WERI-Rb-1 (cell line): Measurements from ENCODE around the gene C2orf72.
"Not testable (repeated sequence)": the region's sequence is repeated elsewhere in the genome, so short reads cannot be mapped to it uniquely, and the experiment has no call there.

Source experiments
- DNase-seq: peaks from one replicate; pipeline ENCODE4 v3.0.0-alpha.2; 2020
- H3K27ac ChIP-seq: fragments of 250-450 bp; sonication (Bioruptor Pico); 2 replicates; pipeline ENCODE4 v1.5.1; 2020; ENCODE audit warnings: mild to moderate bottlenecking, moderate library complexity
- H3K27me3 ChIP-seq: fragments of 250-450 bp; sonication (Bioruptor Pico); 2 replicates; pipeline ENCODE4 v1.5.1; 2021; ENCODE audit warnings: mild to moderate bottlenecking, low read depth, moderate library complexity; ENCODE audit not compliant: insufficient read depth, severe bottlenecking
- H3K36me3 ChIP-seq: fragments of 250-450 bp; sonication (Bioruptor Pico); 2 replicates; pipeline ENCODE4 v1.5.1; 2020; ENCODE audit warnings: mild to moderate bottlenecking, moderate library complexity
- H3K4me3 ChIP-seq: 2 replicates; pipeline ENCODE4 v1.5.1; 2011; ENCODE audit warnings: low read depth, mild to moderate bottlenecking, control low read depth, low read length
- H3K9me3 ChIP-seq: fragments of 250-450 bp; sonication (Bioruptor Pico); 2 replicates; pipeline ENCODE4 v1.5.1; 2021; ENCODE audit warnings: mild to moderate bottlenecking, moderate library complexity; ENCODE audit not compliant: severe bottlenecking
- CTCF ChIP-seq: IDR thresholded peaks from 2 replicates; pipeline ENCODE4 v1.5.1; 2011; ENCODE audit warnings: low read depth, mild to moderate bottlenecking, control low read depth, inconsistent platforms, low read length

The C2orf72 gene

GRCh38 chr2:231059756-231060155 is 22.4 kb downstream of the C2orf72 start:
- Histone ChIP-seq H3K27ac (no peak overlapping the region), H3K4me3 (no peak overlapping the region), H3K36me3 (peaks cover 47% of the 10 kb centered on the region), H3K27me3 (no peaks in the 10 kb centered on the region), H3K9me3 (no peaks in the 10 kb centered on the region)
- no peak for TF ChIP-seq CTCF
- DNase-seq: no peak

GRCh38 chr2:231062776-231063175 is 25.5 kb downstream of the C2orf72 start:
- no peak for DNase-seq
- Histone ChIP-seq H3K4me3 (no peak overlapping the region), H3K9me3 (no peaks in the 10 kb centered on the region), H3K36me3 (peaks cover 62% of the 10 kb centered on the region), H3K27ac (no peak overlapping the region), H3K27me3 (no peaks in the 10 kb centered on the region)
- TF ChIP-seq CTCF: no peak

- H3K36me3 ChIP-seq: peaks cover 66% of the 10 kb centered on the region
- H3K27ac ChIP-seq: no peak overlapping the region
- H3K9me3 ChIP-seq: no peaks in the 10 kb centered on the region
- no peak for DNase-seq
- no peak overlapping the region for H3K4me3 ChIP-seq
- no peaks in the 10 kb centered on the region for H3K27me3 ChIP-seq
- no peak for TF ChIP-seq CTCF
Observed at GRCh38 chr2:231063347-231063746, 26.0 kb downstream of the C2orf72 start.

GRCh38 chr2:231065966-231066365 is 28.6 kb downstream of the C2orf72 start:
- H3K9me3 ChIP-seq: no peaks in the 10 kb centered on the region
- peaks cover 76% of the 10 kb centered on the region for H3K36me3 ChIP-seq
- no peak for TF ChIP-seq CTCF
- H3K27ac ChIP-seq: no peak overlapping the region
- DNase-seq: no peak
- no peaks in the 10 kb centered on the region for H3K27me3 ChIP-seq
- H3K4me3 ChIP-seq: no peak overlapping the region

GRCh38 chr2:231067531-231067930 is 30.2 kb downstream of the C2orf72 start:
- not testable (repeated sequence) for DNase-seq, H3K27ac ChIP-seq, H3K4me3 ChIP-seq, H3K27me3 ChIP-seq, H3K9me3 ChIP-seq
- peaks cover 78% of the 10 kb centered on the region for H3K36me3 ChIP-seq

- Histone ChIP-seq H3K36me3 (peaks cover 78% of the 10 kb centered on the region), H3K27ac (no peak overlapping the region), H3K4me3 (no peak overlapping the region), H3K27me3 (no peaks in the 10 kb centered on the region), H3K9me3 (no peaks in the 10 kb centered on the region)
- no peak for DNase-seq
- TF ChIP-seq CTCF: no peak
Observed at GRCh38 chr2:231068525-231069222, 31.4 kb downstream of the C2orf72 start.
